ENCODE measurements around the gene KIAA0753. TPM values are rescaled to one million over a fixed set of nuclear protein-coding genes. Genes with fewer than 3 reads are reported as not detected.

The KIAA0753 gene
- total and polyA plus RNA-seq, 2 of the 13 experiments (the other 11 are each of a cell fraction or from before 2014, with no cell fraction given), result 5.2 to 9.1 TPM

- no peaks in the 10 kb centered on the region for H3K9me3 ChIP-seq (ENCODE audit: low read length)
- CTCF ChIA-PET (ENCODE audit: low intra/inter-chr PET ratio, low total read pairs), result no interaction called here
- no peaks in the 10 kb centered on the region for H3K4me1 ChIP-seq (ENCODE audit: insufficient read depth, low read length)
- no peak overlapping the region for H3K9ac ChIP-seq (ENCODE audit: insufficient read depth, low read depth, low read length)
- in situ Hi-C loops (cut with HindIII; ENCODE audit: extremely low pct_ligation_motif_present, low pct_unique_long_range_greater_than_20kb), result no loop called here
- FAIRE-seq, result no peak
- DNase-seq (ENCODE audit: low spot score), result no peak
- no peak overlapping the region for H3K4me2 ChIP-seq (ENCODE audit: low read depth, low read length)
- H2AFZ ChIP-seq (ENCODE audit: low read length), result no peak overlapping the region
- ATAC-seq, result no peak
- POLR2A ChIA-PET, result no interaction called here
- peaks cover 11 to 64% of the 10 kb centered on the region in 2 experiments; a peak in 4 of 5 replicates for H3K36me3 ChIP-seq (replicated peaks in 1 of 2; ENCODE audit: control insufficient read depth in 1 of 2, insufficient read depth in 2 of 2, low read length in 2 of 2)
- H4K20me1 ChIP-seq (ENCODE audit: insufficient read depth, low read length), result no peaks in the 10 kb centered on the region
- no peaks in the 10 kb centered on the region for H3K79me2 ChIP-seq (ENCODE audit: insufficient read depth, low read length)
- BruUV-seq (replicated peaks), result no TSS peak
- WGBS (ENCODE audit: low lambda C conversion rate), result 100% methylated on average over 1 of the region's 1 CpG
- H3K27ac ChIP-seq (ENCODE audit: extremely low read length, insufficient read depth, low read length), result no peak overlapping the region
- intact Hi-C loops (cut with micrococcal nuclease; ENCODE audit: unreplicated experiment), result no loop called here
- no peaks in the 10 kb centered on the region for H3K27me3 ChIP-seq (ENCODE audit: control insufficient read depth in 1 of 2, insufficient read depth in 2 of 2, low read length in 2 of 2)
- H3K4me3 ChIP-seq (replicated peaks in 1 of 3; ENCODE audit: insufficient read depth in 1 of 3, low read depth in 2 of 3, low read length in 3 of 3), result no peak overlapping the region
- TF ChIP-seq, protein P1, sequence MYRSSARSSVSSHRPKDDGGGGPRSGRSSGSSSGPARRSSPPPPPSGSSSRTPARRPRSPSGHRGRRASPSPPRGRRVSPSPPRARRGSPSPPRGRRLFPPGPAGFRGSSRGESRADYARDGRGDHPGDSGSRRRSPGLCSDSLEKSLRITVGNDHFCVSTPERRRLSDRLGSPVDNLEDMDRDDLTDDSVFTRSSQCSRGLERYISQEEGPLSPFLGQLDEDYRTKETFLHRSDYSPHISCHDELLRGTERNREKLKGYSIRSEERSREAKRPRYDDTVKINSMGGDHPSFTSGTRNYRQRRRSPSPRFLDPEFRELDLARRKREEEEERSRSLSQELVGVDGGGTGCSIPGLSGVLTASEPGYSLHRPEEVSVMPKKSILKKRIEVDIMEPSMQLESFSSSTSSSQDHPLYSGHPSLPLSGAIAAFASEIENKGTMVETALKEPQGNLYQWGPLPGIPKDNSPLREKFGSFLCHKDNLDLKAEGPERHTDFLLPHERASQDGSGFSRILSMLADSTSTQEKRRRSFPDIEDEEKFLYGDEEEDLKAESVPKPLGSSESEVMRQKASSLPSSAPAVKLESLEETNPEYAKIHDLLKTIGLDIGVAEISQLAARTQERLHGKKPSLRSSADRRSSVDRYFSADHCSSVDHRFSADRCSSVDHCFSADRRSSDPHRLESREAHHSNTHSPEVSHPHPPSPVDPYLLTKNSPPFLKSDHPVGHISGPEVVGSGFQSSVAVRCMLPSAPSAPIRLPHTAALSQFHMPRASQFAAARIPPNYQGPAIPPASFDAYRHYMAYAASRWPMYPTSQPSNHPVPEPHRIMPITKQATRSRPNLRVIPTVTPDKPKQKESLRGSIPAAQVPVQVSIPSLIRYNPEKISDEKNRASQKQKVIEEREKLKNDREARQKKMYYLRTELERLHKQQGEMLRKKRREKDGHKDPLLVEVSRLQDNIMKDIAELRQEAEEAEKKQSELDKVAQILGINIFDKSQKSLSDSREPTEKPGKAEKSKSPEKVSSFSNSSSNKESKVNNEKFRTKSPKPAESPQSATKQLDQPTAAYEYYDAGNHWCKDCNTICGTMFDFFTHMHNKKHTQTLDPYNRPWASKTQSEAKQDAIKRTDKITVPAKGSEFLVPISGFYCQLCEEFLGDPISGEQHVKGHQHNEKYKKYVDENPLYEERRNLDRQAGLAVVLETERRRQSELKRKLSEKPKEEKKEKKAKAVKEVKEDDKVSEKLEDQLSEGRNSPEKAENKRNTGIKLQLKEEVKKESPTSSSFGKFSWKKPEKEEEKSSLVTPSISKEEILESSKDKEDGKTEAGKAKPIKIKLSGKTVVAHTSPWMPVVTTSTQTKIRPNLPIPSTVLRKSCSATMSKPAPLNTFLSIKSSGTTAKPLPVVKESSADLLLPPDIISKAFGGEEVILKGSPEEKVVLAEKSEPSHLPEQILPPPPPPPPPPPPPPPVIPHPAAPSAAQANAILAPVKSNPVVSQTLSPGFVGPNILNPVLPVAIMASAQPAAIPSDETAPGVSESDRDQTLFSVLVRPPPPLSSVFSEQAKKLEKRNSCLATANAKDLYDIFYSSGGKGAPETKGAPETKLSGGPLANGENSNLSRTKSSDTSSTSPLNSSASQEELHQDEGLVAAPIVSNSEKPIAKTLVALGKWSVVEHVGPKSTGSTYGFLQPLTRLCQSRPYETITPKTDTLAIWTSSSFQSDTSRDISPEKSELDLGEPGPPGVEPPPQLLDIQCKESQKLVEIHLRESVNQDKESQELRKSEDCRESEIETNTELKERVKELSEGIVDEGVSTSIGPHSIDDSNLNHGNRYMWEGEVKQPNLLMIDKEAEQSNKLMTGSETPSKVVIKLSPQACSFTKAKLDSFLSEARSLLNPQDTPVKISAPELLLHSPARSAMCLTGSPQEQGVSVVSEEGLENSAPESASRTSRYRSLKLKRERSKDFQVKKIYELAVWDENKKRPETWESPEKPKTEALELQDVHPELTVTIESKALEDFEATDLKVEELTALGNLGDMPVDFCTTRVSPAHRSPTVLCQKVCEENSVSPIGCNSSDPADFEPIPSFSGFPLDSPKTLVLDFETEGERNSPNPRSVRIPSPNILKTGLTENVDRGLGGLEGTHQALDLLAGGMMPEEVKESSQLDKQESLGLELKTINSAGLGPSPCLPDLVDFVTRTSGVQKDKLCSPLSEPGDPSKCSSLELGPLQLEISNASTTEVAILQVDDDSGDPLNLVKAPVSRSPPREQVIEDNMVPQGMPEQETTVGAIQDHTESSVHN (CRISPR knock-in tag; IDR thresholded peaks at IDR 0.05), result no peak
- no peak for TF ChIP-seq HNRNPK (IDR thresholded peaks at IDR 0.05; ENCODE audit: low read depth, low read length, poor library complexity, severe bottlenecking)
- no peak for TF ChIP-seq GFI1 (CRISPR knock-in tag; IDR thresholded peaks at IDR 0.05; ENCODE audit: borderline replicate concordance)
- TF ChIP-seq PCBP1 (IDR thresholded peaks at IDR 0.05; ENCODE audit: borderline replicate concordance, low read depth, low read length), result no peak
- TF ChIP-seq YEATS2 (CRISPR knock-in tag; IDR thresholded peaks at IDR 0.05; ENCODE audit: borderline replicate concordance), result no peak
- TF ChIP-seq ZNF264 (CRISPR knock-in tag; IDR thresholded peaks at IDR 0.05), result no peak
- no peak for TF ChIP-seq TSC22D2 (CRISPR knock-in tag; IDR thresholded peaks at IDR 0.05; ENCODE audit: borderline replicate concordance)
- TF ChIP-seq HCFC1 (IDR thresholded peaks at IDR 0.05; ENCODE audit: low read depth, low read length), result no peak
- no peak for TF ChIP-seq TARDBP (CRISPR knock-in tag; IDR thresholded peaks at IDR 0.05)
- TF ChIP-seq KAT2B (IDR thresholded peaks at IDR 0.05; ENCODE audit: borderline replicate concordance, low read depth, low read length), result no peak
- no peak for TF ChIP-seq CCDC6 (CRISPR knock-in tag; IDR thresholded peaks at IDR 0.05)
- no peak for TF ChIP-seq ZBTB33 (CRISPR knock-in tag; IDR thresholded peaks at IDR 0.05)
These were observed 13.5 kb downstream of the KIAA0753 start for GRCh38 chr17:6627019-6627418.
